Measurements from ENCODE around the gene TBC1D22A.

TBC1D22A gene

GRCh38 chr22:47157093-47157420 is 394.6 kb downstream of the TBC1D22A start:
- no peak overlapping the region for H3K4me3 ChIP-seq (replicated peaks in 1 of 2; ENCODE audit: low read depth in 2 of 2, low read length in 2 of 2)
- no peak for DNase-seq (ENCODE audit: low read depth in 2 of 2)
- no peak for TF ChIP-seq CTCF (IDR thresholded peaks at IDR 0.05; ENCODE audit: low read depth, low read length)

- no peak overlapping the region for H3K4me3 ChIP-seq (replicated peaks in 1 of 2; ENCODE audit: low read depth in 2 of 2, low read length in 2 of 2)
- no peak for DNase-seq (ENCODE audit: low read depth in 2 of 2)
- TF ChIP-seq CTCF (IDR thresholded peaks at IDR 0.05; ENCODE audit: low read depth, low read length) = no peak
Observed at GRCh38 chr22:47157486-47158270, 395.2 kb downstream of the TBC1D22A start.

GRCh38 chr22:47158457-47158856 is 396.0 kb downstream of the TBC1D22A start:
- H3K4me3 ChIP-seq (replicated peaks in 1 of 2; ENCODE audit: low read depth in 2 of 2, low read length in 2 of 2) = no peak overlapping the region
- no peak for TF ChIP-seq CTCF (IDR thresholded peaks at IDR 0.05; ENCODE audit: low read depth, low read length)
- DNase-seq (ENCODE audit: low read depth in 2 of 2) = no peak

DNA sequence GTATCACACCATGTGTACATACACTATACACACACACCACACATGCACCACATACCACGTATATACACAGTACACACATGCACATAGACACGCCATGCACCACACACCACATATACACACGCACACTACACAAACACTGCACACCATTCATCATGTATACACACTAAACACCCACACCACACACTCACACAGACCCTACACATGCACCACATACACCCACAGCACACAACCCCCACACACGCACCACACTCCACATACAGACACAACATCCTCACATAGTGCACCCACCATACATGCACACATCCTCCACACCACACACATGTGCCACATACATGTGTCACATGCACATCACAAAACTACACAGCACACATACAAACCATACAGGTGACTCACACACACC is 397.1 kb downstream of the TBC1D22A start:
- H3K4me3 ChIP-seq (replicated peaks in 1 of 2; ENCODE audit: low read depth in 2 of 2, low read length in 2 of 2) = no peak overlapping the region
- TF ChIP-seq CTCF (IDR thresholded peaks at IDR 0.05; ENCODE audit: low read depth, low read length) = no peak
- DNase-seq (ENCODE audit: low read depth in 2 of 2) = no peak

- H3K4me3 ChIP-seq (replicated peaks in 1 of 2; ENCODE audit: low read depth in 2 of 2, low read length in 2 of 2) = no peak overlapping the region
- DNase-seq (ENCODE audit: low read depth in 2 of 2) = no peak
- no peak for TF ChIP-seq CTCF (IDR thresholded peaks at IDR 0.05; ENCODE audit: low read depth, low read length)
Observed at GRCh38 chr22:47160141-47160541, 397.7 kb downstream of the TBC1D22A start.

GRCh38 chr22:47160781-47161520 is 398.5 kb downstream of the TBC1D22A start:
- no peak for DNase-seq (ENCODE audit: low read depth in 2 of 2)
- H3K4me3 ChIP-seq (replicated peaks in 1 of 2; ENCODE audit: low read depth in 2 of 2, low read length in 2 of 2) = no peak overlapping the region
- TF ChIP-seq CTCF (IDR thresholded peaks at IDR 0.05; ENCODE audit: low read depth, low read length) = no peak
